GM12878 (cell line): ENCODE data around the gene TESK1. TPM values are rescaled to one million over a fixed set of nuclear protein-coding genes. Genes with fewer than 3 reads are reported as not detected.
A peak's percentile ranks its signal among the peaks of the same experiment; 100 is the strongest.

ENCODE experiments used
- BMI1 ChIP-seq: fragments of 450-650 bp; IDR thresholded peaks from 2 replicates; pipeline ENCODE4 v1.6.1; 2016; ENCODE audit warnings: mild to moderate bottlenecking, moderate library complexity, borderline replicate concordance
- CTCF ChIP-seq, 3 experiments: IDR thresholded peaks in 2 of 3; conservative IDR thresholded peaks in 1 of 3; 2 replicates each; pipeline ENCODE4 v1.5.1; 2011; ENCODE audit warnings: low read depth in 3 of 3, low read length in 3 of 3, mild to moderate bottlenecking in 3 of 3, control low read depth in 2 of 3, moderate library complexity in 2 of 3, inconsistent platforms in 1 of 3, mixed read lengths in 1 of 3; ENCODE audit not compliant: control insufficient read depth in 2 of 3, insufficient read depth in 1 of 3; ENCODE audit errors: extremely low read depth in 1 of 3
- KAT2A ChIP-seq: conservative IDR thresholded peaks from 2 replicates; pipeline ENCODE4 v1.6.1; 2011; ENCODE audit warnings: low read depth, low read length; ENCODE audit not compliant: control insufficient read depth
- MEF2B ChIP-seq: fragments of 450-650 bp; IDR thresholded peaks from 2 replicates; pipeline ENCODE4 v1.6.1; 2018; ENCODE audit warnings: mild to moderate bottlenecking, moderate library complexity; ENCODE audit not compliant: partially characterized antibody, poor library complexity, severe bottlenecking
- NBN ChIP-seq: fragments of 450-650 bp; IDR thresholded peaks from 2 replicates; pipeline ENCODE4 v1.6.1; 2016
- NFYA ChIP-seq: IDR thresholded peaks from 2 replicates; pipeline ENCODE4 v1.6.1; 2011; ENCODE audit warnings: low read depth, mild to moderate bottlenecking, low read length, improper control_type of control experiment, borderline replicate concordance
- POLR2A ChIP-seq: IDR thresholded peaks from 2 replicates; pipeline ENCODE4 v1.6.1; 2011; ENCODE audit warnings: low read depth, mild to moderate bottlenecking, low read length
- RAD51 ChIP-seq: fragments of 450-650 bp; IDR thresholded peaks from 2 replicates; pipeline ENCODE4 v1.6.1; 2016; ENCODE audit warnings: moderate library complexity, mild to moderate bottlenecking, inconsistent platforms
- RELA ChIP-seq: fragments of 450-650 bp; IDR thresholded peaks from 2 replicates; pipeline ENCODE4 v1.8.0; 2014; ENCODE audit warnings: borderline replicate concordance; ENCODE audit not compliant: partially characterized antibody
- TCF12 ChIP-seq: IDR thresholded peaks from 2 replicates; pipeline ENCODE4 v1.6.1; 2011; ENCODE audit warnings: low read depth, mild to moderate bottlenecking, low read length
- ZNF207 ChIP-seq: fragments of 450-650 bp; IDR thresholded peaks from 2 replicates; pipeline ENCODE4 v1.6.1; 2014; ENCODE audit warnings: antibody characterized with exemption, mild to moderate bottlenecking, borderline replicate concordance
- polyA plus RNA-seq, 11 experiments: library from polyadenylated mRNA; depleted of rRNA in 4 of 11; unstranded in 6 of 11; stranded (reverse) in 5 of 11; fragments of >200 nt; fragmentation: Nextera tagmentation in 4 of 11; fragmentation: Illumina TruSeq in 1 of 11; extraction: Ambion mirVana in 4 of 11; extraction: Trizol in 1 of 11; gene quantifications; 1 replicate in 1 of 11; 2 replicates in 10 of 11; pipeline versions ENCODE4 v1.2.1 to v1.2.3, GENCODE V29; 2011 to 2016; ENCODE audit warnings: inconsistent platforms in 2 of 11, missing spikeins in 2 of 11, low read depth in 1 of 11
- total RNA-seq, 4 experiments: library from RNA; depleted of rRNA in 3 of 4; stranded (reverse); fragments of >200 nt in 3 of 4; fragmentation: Illumina TruSeq in 1 of 4; extraction: Trizol in 1 of 4; gene quantifications; 2 replicates each; pipeline versions ENCODE4 v1.2.1 to v1.2.3, GENCODE V29; 2013 to 2021
- TF ChIP-seq, protein P1 (sequence below): fragments of 450-650 bp; formaldehyde crosslinking; IDR thresholded peaks from 2 replicates; pipeline ENCODE4 v1.4.0; 2022; ENCODE audit warnings: mild to moderate bottlenecking, moderate library complexity
- TF ChIP-seq, protein P2 (sequence below): fragments of 450-650 bp; IDR thresholded peaks from 2 replicates; pipeline ENCODE4 v1.6.1; 2017; ENCODE audit warnings: mild to moderate bottlenecking

TESK1 gene
- total and polyA plus RNA-seq, 10 of the 15 experiments (the other 5 are each of a cell fraction or from before 2014, with no cell fraction given), result 0.16 to 19.5 (median 7.9) TPM; not detected in 1

DNA sequence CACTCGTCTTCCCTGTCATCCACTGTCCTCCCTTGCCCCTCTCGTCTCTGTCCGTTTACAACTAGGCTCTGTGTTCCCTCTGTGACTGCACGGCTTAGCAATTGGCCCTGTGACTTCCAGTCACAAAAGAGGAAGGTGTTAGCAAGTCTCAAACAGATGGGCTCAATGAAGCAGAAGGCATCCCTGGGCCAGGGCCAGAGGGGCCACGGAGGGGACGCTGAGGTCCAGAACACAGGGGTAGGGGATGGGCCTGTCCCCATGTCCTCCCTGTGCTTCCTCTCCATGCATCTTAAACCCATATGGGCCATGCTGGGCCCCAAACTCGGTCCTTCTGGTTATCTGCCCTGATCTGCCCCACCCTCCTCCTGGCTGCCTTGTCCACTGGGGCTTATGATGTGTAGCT is 13.3 kb downstream of the TESK1 start, which contains the start of gene CD72 (continued):
- TF ChIP-seq CTCF (IDR thresholded peaks at IDR 0.05 in 2 of 3, conservative IDR thresholded peaks at IDR 0.05 in 1 of 3; ENCODE audit: control insufficient read depth in 2 of 3, extremely low read depth in 1 of 3, insufficient read depth in 1 of 3, low read depth in 3 of 3, low read length in 3 of 3), result no peak
- TF ChIP-seq KAT2A, result no peak
- TF ChIP-seq RELA, result no peak
- TF ChIP-seq POLR2A, result peak; percentile 65
- no peak for TF ChIP-seq MEF2B
- no peak for TF ChIP-seq BMI1
- TF ChIP-seq, protein P1, sequence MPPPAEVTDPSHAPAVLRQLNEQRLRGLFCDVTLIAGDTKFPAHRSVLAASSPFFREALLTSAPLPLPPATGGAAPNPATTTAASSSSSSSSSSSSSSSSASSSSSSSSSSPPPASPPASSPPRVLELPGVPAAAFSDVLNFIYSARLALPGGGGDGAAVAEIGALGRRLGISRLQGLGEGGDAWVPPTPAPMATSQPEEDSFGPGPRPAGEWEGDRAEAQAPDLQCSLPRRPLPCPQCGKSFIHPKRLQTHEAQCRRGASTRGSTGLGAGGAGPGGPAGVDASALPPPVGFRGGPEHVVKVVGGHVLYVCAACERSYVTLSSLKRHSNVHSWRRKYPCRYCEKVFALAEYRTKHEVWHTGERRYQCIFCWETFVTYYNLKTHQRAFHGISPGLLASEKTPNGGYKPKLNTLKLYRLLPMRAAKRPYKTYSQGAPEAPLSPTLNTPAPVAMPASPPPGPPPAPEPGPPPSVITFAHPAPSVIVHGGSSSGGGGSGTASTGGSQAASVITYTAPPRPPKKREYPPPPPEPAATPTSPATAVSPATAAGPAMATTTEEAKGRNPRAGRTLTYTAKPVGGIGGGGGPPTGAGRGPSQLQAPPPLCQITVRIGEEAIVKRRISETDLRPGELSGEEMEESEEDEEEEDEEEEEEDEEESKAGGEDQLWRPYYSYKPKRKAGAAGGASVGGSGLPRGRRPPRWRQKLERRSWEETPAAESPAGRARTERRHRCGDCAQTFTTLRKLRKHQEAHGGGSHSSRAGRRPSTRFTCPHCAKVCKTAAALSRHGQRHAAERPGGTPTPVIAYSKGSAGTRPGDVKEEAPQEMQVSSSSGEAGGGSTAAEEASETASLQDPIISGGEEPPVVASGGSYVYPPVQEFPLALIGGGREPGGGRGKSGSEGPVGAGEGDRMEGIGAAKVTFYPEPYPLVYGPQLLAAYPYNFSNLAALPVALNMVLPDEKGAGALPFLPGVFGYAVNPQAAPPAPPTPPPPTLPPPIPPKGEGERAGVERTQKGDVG (CRISPR knock-in tag), result no peak
- TF ChIP-seq TCF12, result no peak
- TF ChIP-seq, protein P2, sequence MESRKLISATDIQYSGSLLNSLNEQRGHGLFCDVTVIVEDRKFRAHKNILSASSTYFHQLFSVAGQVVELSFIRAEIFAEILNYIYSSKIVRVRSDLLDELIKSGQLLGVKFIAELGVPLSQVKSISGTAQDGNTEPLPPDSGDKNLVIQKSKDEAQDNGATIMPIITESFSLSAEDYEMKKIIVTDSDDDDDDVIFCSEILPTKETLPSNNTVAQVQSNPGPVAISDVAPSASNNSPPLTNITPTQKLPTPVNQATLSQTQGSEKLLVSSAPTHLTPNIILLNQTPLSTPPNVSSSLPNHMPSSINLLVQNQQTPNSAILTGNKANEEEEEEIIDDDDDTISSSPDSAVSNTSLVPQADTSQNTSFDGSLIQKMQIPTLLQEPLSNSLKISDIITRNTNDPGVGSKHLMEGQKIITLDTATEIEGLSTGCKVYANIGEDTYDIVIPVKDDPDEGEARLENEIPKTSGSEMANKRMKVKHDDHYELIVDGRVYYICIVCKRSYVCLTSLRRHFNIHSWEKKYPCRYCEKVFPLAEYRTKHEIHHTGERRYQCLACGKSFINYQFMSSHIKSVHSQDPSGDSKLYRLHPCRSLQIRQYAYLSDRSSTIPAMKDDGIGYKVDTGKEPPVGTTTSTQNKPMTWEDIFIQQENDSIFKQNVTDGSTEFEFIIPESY, result no peak
- TF ChIP-seq RAD51, result no peak
- TF ChIP-seq NBN, result no peak
- TF ChIP-seq NFYA, result no peak
- TF ChIP-seq ZNF207, result no peak
